Astrocyte (in vitro differentiated cells and primary cell): ENCODE measurements around the gene PRSS21. TPM values are rescaled to one million over a fixed set of nuclear protein-coding genes. Genes with fewer than 3 reads are reported as not detected.

Experiments
- DNase-seq: peaks from one replicate; pipeline ENCODE4 v3.0.0-alpha.2; 2010; ENCODE audit warnings: low read depth
- FAIRE-seq: peaks from 2 replicates; lab custom pipeline; 2011; peaks lifted over from hg19 to GRCh38; lab: Jason Lieb, UNC
- H2AFZ ChIP-seq: 2 replicates; pipeline ENCODE4 v1.6.0; 2012; ENCODE audit warnings: low read depth, low read length, inconsistent platforms
- H3K27ac ChIP-seq: 2 replicates; pipeline ENCODE4 v1.5.1; 2011; ENCODE audit warnings: low read depth, low read length, inconsistent platforms
- H3K27me3 ChIP-seq: 2 replicates; pipeline ENCODE4 v1.6.0; 2011; ENCODE audit warnings: low read length, inconsistent platforms; ENCODE audit not compliant: insufficient read depth
- H3K36me3 ChIP-seq: 2 replicates; pipeline ENCODE4 v1.5.1; 2011; ENCODE audit warnings: low read length, inconsistent platforms; ENCODE audit not compliant: insufficient read depth
- H3K4me1 ChIP-seq: 2 replicates; pipeline ENCODE4 v1.5.1; 2011; ENCODE audit warnings: low read length, inconsistent platforms; ENCODE audit not compliant: insufficient read depth
- H3K4me2 ChIP-seq: 2 replicates; pipeline ENCODE4 v1.6.0; 2012; ENCODE audit warnings: low read length, inconsistent platforms
- H3K4me3 ChIP-seq: 2 replicates; pipeline ENCODE4 v1.5.1; 2011; ENCODE audit warnings: low read depth, mild to moderate bottlenecking, low read length, inconsistent platforms; ENCODE audit not compliant: insufficient read depth
- H3K79me2 ChIP-seq: 2 replicates; pipeline ENCODE4 v1.6.0; 2012; ENCODE audit warnings: mild to moderate bottlenecking, low read length, inconsistent platforms; ENCODE audit not compliant: insufficient read depth
- H3K9ac ChIP-seq: 2 replicates; pipeline ENCODE4 v1.6.0; 2012; ENCODE audit warnings: mild to moderate bottlenecking, low read length, inconsistent platforms
- H3K9me3 ChIP-seq: 2 replicates; pipeline ENCODE4 v1.5.1; 2012; ENCODE audit warnings: low read depth, mild to moderate bottlenecking, low read length, inconsistent platforms; ENCODE audit not compliant: insufficient read depth
- H4K20me1 ChIP-seq: 2 replicates; pipeline ENCODE4 v1.6.0; 2012; ENCODE audit warnings: low read length, inconsistent platforms; ENCODE audit not compliant: insufficient read depth
- H3K27ac Mint-ChIP-seq: one replicate; pipeline ENCODE4 v1.8.0; 2021; ENCODE audit warnings: mild to moderate bottlenecking, mixed read lengths; ENCODE audit not compliant: unreplicated experiment
- H3K27me3 Mint-ChIP-seq: one replicate; pipeline ENCODE4 v1.8.0; 2021; ENCODE audit warnings: low read depth, mixed read lengths; ENCODE audit not compliant: unreplicated experiment
- H3K36me3 Mint-ChIP-seq: one replicate; pipeline ENCODE4 v1.8.0; 2021; ENCODE audit warnings: low read depth, mixed read lengths; ENCODE audit not compliant: unreplicated experiment
- H3K4me1 Mint-ChIP-seq: one replicate; pipeline ENCODE4 v1.8.0; 2021; ENCODE audit warnings: low read depth, mixed read lengths; ENCODE audit not compliant: unreplicated experiment
- H3K4me3 Mint-ChIP-seq: one replicate; pipeline ENCODE4 v1.8.0; 2021; ENCODE audit warnings: mild to moderate bottlenecking, moderate library complexity, mixed read lengths; ENCODE audit not compliant: unreplicated experiment
- H3K9me3 Mint-ChIP-seq: one replicate; pipeline ENCODE4 v1.8.0; 2021; ENCODE audit warnings: mild to moderate bottlenecking, mixed read lengths; ENCODE audit not compliant: unreplicated experiment
- EZH2 ChIP-seq: IDR thresholded peaks from 2 replicates; pipeline ENCODE4 v1.6.1; 2012; ENCODE audit warnings: mild to moderate bottlenecking, low read length, inconsistent platforms; ENCODE audit not compliant: insufficient read depth
- total RNA-seq: library from RNA; stranded (reverse); gene quantifications from 2 replicates; pipeline ENCODE4 v1.2.1, GENCODE V29; 2021
- TF ChIP-seq, protein P1 (sequence below): IDR thresholded peaks from 2 replicates; pipeline ENCODE4 v1.5.1; 2011; ENCODE audit warnings: low read depth, mild to moderate bottlenecking, inconsistent platforms, low read length, moderate library complexity; ENCODE audit not compliant: insufficient read depth

PRSS21 gene
- total RNA-seq, 1 donor from 2014 or later, result not detected

DNA sequence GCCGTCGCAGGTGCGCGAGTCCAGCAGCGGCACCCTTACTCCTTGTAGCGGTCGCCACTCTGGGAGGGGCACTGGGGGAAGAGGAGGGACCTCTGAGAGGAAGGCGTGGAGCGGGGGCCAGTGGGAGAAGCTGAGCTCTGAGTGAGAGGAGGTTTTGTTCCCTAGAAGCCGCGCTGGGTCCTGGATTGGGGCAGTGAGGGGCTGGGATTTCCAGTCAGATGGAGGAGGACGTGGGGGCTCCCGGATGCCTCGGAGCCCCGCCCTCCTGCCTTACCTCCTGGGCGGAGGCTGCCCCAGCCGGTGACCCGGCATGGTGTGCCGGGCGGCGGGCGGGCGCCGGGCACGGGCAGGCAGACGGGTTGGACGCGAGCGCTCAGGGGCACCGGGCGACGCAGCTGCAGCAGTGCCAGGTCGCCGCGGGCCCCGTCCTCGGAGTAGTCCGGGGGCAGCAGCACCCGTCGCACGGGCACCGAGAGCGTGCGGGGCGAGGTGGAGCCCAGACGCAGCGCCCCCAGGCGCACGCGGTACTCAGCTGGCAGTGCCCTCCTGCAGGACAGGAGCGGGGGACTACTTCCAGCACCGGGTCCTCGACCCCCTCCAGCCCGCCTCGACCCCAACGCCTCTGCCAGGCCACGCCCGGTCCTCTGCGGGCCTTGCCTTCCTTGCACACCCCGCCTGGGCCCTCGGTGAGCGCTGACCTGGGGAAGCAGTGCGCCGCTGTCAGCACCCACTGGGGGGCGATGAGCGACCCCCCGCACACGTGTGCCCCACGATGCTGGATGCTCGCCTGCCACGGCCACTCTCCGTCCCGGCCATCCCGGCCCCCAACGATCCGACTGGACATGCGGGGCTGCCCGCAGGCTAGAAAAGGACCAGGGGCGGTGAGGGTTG, 31.7 kb upstream of the PRSS21 start:
- DNase-seq (no peak), FAIRE-seq (no peak)
- no peaks in the 10 kb centered on the region for H3K36me3 Mint-ChIP-seq
- TF ChIP-seq, protein P1, sequence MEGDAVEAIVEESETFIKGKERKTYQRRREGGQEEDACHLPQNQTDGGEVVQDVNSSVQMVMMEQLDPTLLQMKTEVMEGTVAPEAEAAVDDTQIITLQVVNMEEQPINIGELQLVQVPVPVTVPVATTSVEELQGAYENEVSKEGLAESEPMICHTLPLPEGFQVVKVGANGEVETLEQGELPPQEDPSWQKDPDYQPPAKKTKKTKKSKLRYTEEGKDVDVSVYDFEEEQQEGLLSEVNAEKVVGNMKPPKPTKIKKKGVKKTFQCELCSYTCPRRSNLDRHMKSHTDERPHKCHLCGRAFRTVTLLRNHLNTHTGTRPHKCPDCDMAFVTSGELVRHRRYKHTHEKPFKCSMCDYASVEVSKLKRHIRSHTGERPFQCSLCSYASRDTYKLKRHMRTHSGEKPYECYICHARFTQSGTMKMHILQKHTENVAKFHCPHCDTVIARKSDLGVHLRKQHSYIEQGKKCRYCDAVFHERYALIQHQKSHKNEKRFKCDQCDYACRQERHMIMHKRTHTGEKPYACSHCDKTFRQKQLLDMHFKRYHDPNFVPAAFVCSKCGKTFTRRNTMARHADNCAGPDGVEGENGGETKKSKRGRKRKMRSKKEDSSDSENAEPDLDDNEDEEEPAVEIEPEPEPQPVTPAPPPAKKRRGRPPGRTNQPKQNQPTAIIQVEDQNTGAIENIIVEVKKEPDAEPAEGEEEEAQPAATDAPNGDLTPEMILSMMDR, result no peak
- TF ChIP-seq EZH2, result peak; percentile 96
- peaks cover 1% of the 10 kb centered on the region for H3K4me1 Mint-ChIP-seq
- Histone ChIP-seq H3K9ac (no peak overlapping the region), H3K4me1 (peaks cover 8% of the 10 kb centered on the region), H4K20me1 (no peaks in the 10 kb centered on the region), H3K4me3 (no peak overlapping the region), H3K27me3 (peaks cover 21% of the 10 kb centered on the region), H3K9me3 (no peaks in the 10 kb centered on the region), H3K4me2 (peak overlapping the region; percentile 58), H3K27ac (no peak overlapping the region), H3K79me2 (no peaks in the 10 kb centered on the region), H2AFZ (peak overlapping the region; percentile 63), H3K36me3 (no peaks in the 10 kb centered on the region)
- no peak overlapping the region for H3K27ac Mint-ChIP-seq
- peaks cover 3% of the 10 kb centered on the region for H3K9me3 Mint-ChIP-seq
- H3K27me3 Mint-ChIP-seq, result peaks cover 28% of the 10 kb centered on the region
- H3K4me3 Mint-ChIP-seq, result no peak overlapping the region

DNA sequence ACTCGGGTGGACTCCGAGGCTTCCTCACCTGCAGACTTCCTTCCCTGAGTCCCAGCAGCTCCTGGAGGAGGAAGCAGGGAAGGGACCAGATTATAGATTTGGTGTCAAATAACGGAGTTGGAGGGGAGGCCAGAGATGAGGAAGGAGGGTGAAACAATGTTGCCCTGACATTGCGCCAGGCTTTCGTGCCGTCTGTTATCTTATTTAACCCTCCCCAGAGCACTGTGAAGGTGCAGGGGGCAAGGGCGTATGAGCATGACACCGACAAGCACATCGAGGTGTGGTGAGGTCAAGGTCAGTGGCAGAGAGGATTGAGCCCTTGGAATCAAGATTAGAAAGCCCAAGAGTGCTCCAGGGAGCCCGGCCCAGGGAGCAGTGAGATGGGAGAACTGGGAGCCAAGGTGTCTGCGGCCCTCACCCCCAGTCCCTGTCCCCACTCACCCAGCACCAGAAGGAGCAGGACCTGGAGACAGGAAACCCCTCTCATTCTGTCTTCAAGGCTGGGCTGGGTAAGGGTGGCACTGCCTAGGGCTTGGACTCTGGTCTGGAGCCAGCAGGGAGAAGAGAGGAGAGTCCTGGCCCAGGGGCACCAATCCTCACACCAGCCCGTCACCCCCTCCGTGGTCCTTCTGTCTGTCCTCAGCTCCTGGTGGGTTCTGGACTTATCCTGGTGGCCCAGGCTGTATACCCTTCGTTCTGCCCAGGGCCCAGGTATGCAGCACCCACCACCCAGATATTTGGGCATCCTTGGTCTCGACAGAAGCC, 30.8 kb upstream of the PRSS21 start:
- Histone ChIP-seq H3K9ac (no peak overlapping the region), H3K79me2 (no peaks in the 10 kb centered on the region), H3K27ac (no peak overlapping the region), H3K4me1 (peaks cover 8% of the 10 kb centered on the region), H3K27me3 (peaks cover 27% of the 10 kb centered on the region), H3K4me2 (no peak overlapping the region), H4K20me1 (no peaks in the 10 kb centered on the region), H3K36me3 (no peaks in the 10 kb centered on the region), H3K4me3 (no peak overlapping the region), H2AFZ (no peak overlapping the region), H3K9me3 (no peaks in the 10 kb centered on the region)
- no peak for TF ChIP-seq EZH2
- TF ChIP-seq, protein P1, result no peak
- DNase-seq, result no peak
- H3K4me1 Mint-ChIP-seq, result no peaks in the 10 kb centered on the region
- no peak for FAIRE-seq
- peaks cover 36% of the 10 kb centered on the region for H3K27me3 Mint-ChIP-seq
- H3K4me3 Mint-ChIP-seq, result no peak overlapping the region
- no peaks in the 10 kb centered on the region for H3K36me3 Mint-ChIP-seq
- H3K27ac Mint-ChIP-seq, result no peak overlapping the region
- H3K9me3 Mint-ChIP-seq, result peaks cover 3% of the 10 kb centered on the region
